H9 (cell line): ENCODE results near the gene IGF1R. TPM values are rescaled to one million over a fixed set of nuclear protein-coding genes. Genes with fewer than 3 reads are reported as not detected.

Source experiments
- DNase-seq: peaks from one replicate; pipeline ENCODE4 v3.0.0-alpha.2; 2017
- H2AFZ ChIP-seq: one replicate; pipeline ENCODE4 v1.6.1; 2013; ENCODE audit warnings: mild to moderate bottlenecking, low read length, control low read depth, moderate library complexity
- H2AK5ac ChIP-seq: 2 replicates; pipeline ENCODE4 v1.6.1; 2013; ENCODE audit warnings: low read length, control low read depth, mixed read lengths; ENCODE audit not compliant: insufficient read length
- H2BK120ac ChIP-seq: one replicate; pipeline ENCODE4 v1.6.1; 2013; ENCODE audit warnings: low read depth, mild to moderate bottlenecking, low read length, control low read depth, inconsistent platforms; ENCODE audit not compliant: poor library complexity, severe bottlenecking
- H2BK12ac ChIP-seq: 2 replicates; pipeline ENCODE4 v1.6.1; 2013; ENCODE audit warnings: low read length, control low read depth, mixed read lengths, low read depth; ENCODE audit not compliant: insufficient read length
- H2BK15ac ChIP-seq: 2 replicates; pipeline ENCODE4 v1.6.1; 2013; ENCODE audit warnings: low read depth, low read length, control low read depth
- H2BK20ac ChIP-seq: one replicate; pipeline ENCODE4 v1.6.1; 2013; ENCODE audit warnings: low read depth, mild to moderate bottlenecking, low read length, control low read depth, inconsistent platforms; ENCODE audit not compliant: poor library complexity, severe bottlenecking
- H2BK5ac ChIP-seq: 2 replicates; pipeline ENCODE4 v1.6.1; 2013; ENCODE audit warnings: low read length, control low read depth, mixed read lengths; ENCODE audit not compliant: insufficient read length
- H3K14ac ChIP-seq: 2 replicates; pipeline ENCODE4 v1.6.1; 2013; ENCODE audit warnings: low read length, control low read depth; ENCODE audit not compliant: insufficient read depth
- H3K18ac ChIP-seq: 2 replicates; pipeline ENCODE4 v1.6.1; 2013; ENCODE audit warnings: low read depth, mild to moderate bottlenecking, mixed read lengths, low read length, control low read depth; ENCODE audit not compliant: insufficient read length
- H3K23ac ChIP-seq: 2 replicates; pipeline ENCODE4 v1.6.1; 2013; ENCODE audit warnings: low read length, control low read depth, mixed read lengths, low read depth; ENCODE audit not compliant: insufficient read length
- H3K23me2 ChIP-seq: 2 replicates; pipeline ENCODE4 v1.6.1; 2013; ENCODE audit warnings: low read depth, mild to moderate bottlenecking, mixed read lengths, low read length, control low read depth; ENCODE audit not compliant: insufficient read length, poor library complexity, severe bottlenecking
- H3K27ac ChIP-seq: 2 replicates; pipeline ENCODE4 v1.5.1; 2013; ENCODE audit warnings: low read length, control low read depth, mixed read lengths, low read depth; ENCODE audit not compliant: insufficient read length
- H3K27me3 ChIP-seq: 2 replicates; pipeline ENCODE4 v1.6.1; 2013; ENCODE audit warnings: low read length, control low read depth, inconsistent platforms; ENCODE audit not compliant: insufficient read depth
- H3K4ac ChIP-seq: 2 replicates; pipeline ENCODE4 v1.6.1; 2013; ENCODE audit warnings: low read depth, mild to moderate bottlenecking, control low read depth, inconsistent platforms, low read length, moderate library complexity
- H3K4me1 ChIP-seq: 2 replicates; pipeline ENCODE4 v1.6.1; 2013; ENCODE audit warnings: low read length, control low read depth, inconsistent platforms; ENCODE audit not compliant: insufficient read depth
- H3K4me2 ChIP-seq: 2 replicates; pipeline ENCODE4 v1.6.1; 2013; ENCODE audit warnings: low read length, control low read depth, mixed read lengths; ENCODE audit not compliant: insufficient read length, insufficient read depth
- H3K56ac ChIP-seq: 2 replicates; pipeline ENCODE4 v1.6.1; 2013; ENCODE audit warnings: low read depth, mild to moderate bottlenecking, mixed read lengths, low read length, control low read depth; ENCODE audit not compliant: insufficient read length
- H3K79me1 ChIP-seq: 2 replicates; pipeline ENCODE4 v1.6.1; 2013; ENCODE audit warnings: low read depth, mild to moderate bottlenecking, moderate library complexity, low read length, control low read depth, inconsistent platforms; ENCODE audit not compliant: insufficient read depth, poor library complexity, severe bottlenecking
- H3K79me2 ChIP-seq: 2 replicates; pipeline ENCODE4 v1.6.1; 2013; ENCODE audit warnings: low read length, control low read depth, inconsistent platforms; ENCODE audit not compliant: insufficient read depth
- H3K9ac ChIP-seq: 2 replicates; pipeline ENCODE4 v1.6.1; 2013; ENCODE audit warnings: low read length, control low read depth, mixed read lengths; ENCODE audit not compliant: insufficient read length; ENCODE audit errors: extremely low read depth
- H3K9me3 ChIP-seq: one replicate; pipeline ENCODE4 v1.6.1; 2013; ENCODE audit warnings: low read depth, low read length, inconsistent platforms; ENCODE audit not compliant: control insufficient read depth
- H3T11ph ChIP-seq: one replicate; pipeline ENCODE4 v1.6.1; 2013; ENCODE audit warnings: mild to moderate bottlenecking, low read length, control low read depth, inconsistent platforms
- H4K20me1 ChIP-seq: one replicate; pipeline ENCODE4 v1.6.1; 2013; ENCODE audit not compliant: control insufficient read depth, insufficient read length, insufficient read depth
- H4K5ac ChIP-seq: 2 replicates; pipeline ENCODE4 v1.6.1; 2013; ENCODE audit warnings: low read depth, mild to moderate bottlenecking, mixed read lengths, low read length, control low read depth; ENCODE audit not compliant: insufficient read length
- H4K8ac ChIP-seq: replicated peaks from 2 replicates; pipeline ENCODE4 v1.6.1; 2013; ENCODE audit warnings: low read length, control low read depth, mixed read lengths, low read depth; ENCODE audit not compliant: insufficient read length
- H4K91ac ChIP-seq: 2 replicates; pipeline ENCODE4 v1.6.1; 2013; ENCODE audit warnings: low read depth, mild to moderate bottlenecking, moderate library complexity, mixed read lengths, low read length, control low read depth; ENCODE audit not compliant: insufficient read length
- H3K27ac Mint-ChIP-seq, 3 experiments: 2 replicates in 2 of 3; 3 replicates in 1 of 3; pipeline ENCODE4 v1.8.0; 2020 to 2021; ENCODE audit warnings: mixed read lengths in 3 of 3, mild to moderate bottlenecking in 1 of 3, moderate library complexity in 1 of 3
- H3K27me3 Mint-ChIP-seq: 2 replicates; pipeline ENCODE4 v1.8.0; 2021; ENCODE audit warnings: low read depth, mild to moderate bottlenecking, moderate library complexity, mixed read lengths
- H3K36me3 Mint-ChIP-seq, 3 experiments: 2 replicates in 2 of 3; 3 replicates in 1 of 3; pipeline ENCODE4 v1.8.0; 2020 to 2021; ENCODE audit warnings: low read depth in 3 of 3, mixed read lengths in 3 of 3; ENCODE audit not compliant: insufficient read depth in 1 of 3
- H3K4me1 Mint-ChIP-seq, 2 experiments: 2 replicates each; pipeline ENCODE4 v1.8.0; 2020; ENCODE audit warnings: mixed read lengths in 2 of 2
- H3K4me3 Mint-ChIP-seq, 2 experiments: 2 replicates in 1 of 2; 3 replicates in 1 of 2; pipeline ENCODE4 v1.8.0; 2020 to 2021; ENCODE audit warnings: mild to moderate bottlenecking in 2 of 2, mixed read lengths in 2 of 2, moderate library complexity in 1 of 2
- H3K9me3 Mint-ChIP-seq, 2 experiments: 2 replicates in 1 of 2; 3 replicates in 1 of 2; pipeline ENCODE4 v1.8.0; 2020; ENCODE audit warnings: mild to moderate bottlenecking in 2 of 2, mixed read lengths in 2 of 2, moderate library complexity in 1 of 2
- CTCF ChIP-seq: fragments of 200-600 bp; sonication (generic); conservative IDR thresholded peaks from 3 replicates; pipeline ENCODE4 v1.8.0; 2021; ENCODE audit warnings: antibody characterized with exemption, mild to moderate bottlenecking
- WGBS: extraction: QIAGEN DNeasy Blood & Tissue Kit; methylation state at CpG from one replicate; pipeline ENCODE4 v1.1.7; 2013; ENCODE audit warnings: missing lambda C conversion rate, low lambda C conversion rate, mixed read lengths; ENCODE audit not compliant: insufficient read length; ENCODE audit errors: extremely low coverage; 5-methylcytosine and 5-hydroxymethylcytosine counted together
- total RNA-seq: library from RNA; stranded (reverse); gene quantifications from 2 replicates; pipeline ENCODE4 v1.2.1, GENCODE V29; 2021

IGF1R gene
- total RNA-seq, 1 experiment from 2014 or later, result 70.0 TPM

DNA sequence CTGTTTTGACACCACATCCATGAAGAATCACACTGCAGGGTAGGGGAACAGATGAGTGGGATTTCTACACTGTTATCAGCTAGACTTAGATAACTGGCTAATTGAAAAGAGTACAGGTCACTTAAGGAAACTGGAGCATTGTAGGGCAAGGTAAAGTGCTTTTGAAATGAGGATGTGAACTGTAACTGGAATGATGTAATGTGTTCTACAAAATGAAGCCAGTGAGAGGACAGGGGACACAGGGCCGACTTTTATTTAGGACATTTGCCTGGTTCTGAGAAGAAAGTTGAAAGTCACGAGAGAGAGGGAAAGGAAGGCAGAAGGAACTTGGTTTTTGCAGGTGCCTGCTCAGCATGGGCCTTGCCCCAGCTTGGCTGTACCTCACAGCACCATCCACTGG, 50.5 kb downstream of the IGF1R start:
- Histone ChIP-seq H4K5ac (no peak overlapping the region), H4K8ac (no peak overlapping the region), H2BK15ac (no peak overlapping the region), H3K4ac (no peak overlapping the region), H3K18ac (no peak overlapping the region), H4K20me1 (no peaks in the 10 kb centered on the region), H3K4me2 (no peak overlapping the region), H3K23me2 (no peaks in the 10 kb centered on the region), H4K91ac (no peak overlapping the region), H3K9ac (no peak overlapping the region), H2BK12ac (no peak overlapping the region), H3K14ac (no peak overlapping the region; the same call in 1 of the 2 replicates), H3K4me1 (peaks cover 12% of the 10 kb centered on the region; the same call in 1 of the 2 replicates), H2AK5ac (no peak overlapping the region), H3K27ac (no peak overlapping the region), H2BK120ac (no peak overlapping the region), H2BK20ac (no peak overlapping the region), H3K9me3 (no peaks in the 10 kb centered on the region), H3K23ac (no peak overlapping the region), H3K79me1 (peaks cover 8% of the 10 kb centered on the region), H2AFZ (no peak overlapping the region), H3K79me2 (peaks cover 72% of the 10 kb centered on the region; the same call in 1 of the 2 replicates), H3K27me3 (no peaks in the 10 kb centered on the region), H2BK5ac (no peak overlapping the region), H3K56ac (no peak overlapping the region), H3T11ph (no peak overlapping the region)
- no peak for TF ChIP-seq CTCF
- Mint-ChIP-seq H3K27me3 (no peaks in the 10 kb centered on the region; the same call in 1 of the 2 replicates), H3K27ac (peak overlapping the region in 2 of 3 experiments; percentile 28 to 82; a peak in 4 of 7 replicates), H3K4me1 (peaks cover 60 to 63% of the 10 kb centered on the region in 2 experiments), H3K4me3 (no peak overlapping the region), H3K36me3 (peaks cover 0 to 4% (median 2%) of the 10 kb centered on the region in 3 experiments; a peak in 1 of 7 replicates), H3K9me3 (no peaks in the 10 kb centered on the region)
- no CpG with 5 or more reads among the region's 2 CpGs for WGBS
- no peak for DNase-seq
